ENCODE measurements around the gene ZFAND3.
"Not testable (repeated sequence)": the region's sequence is repeated elsewhere in the genome, so short reads cannot be mapped to it uniquely, and the experiment has no call there.

The ZFAND3 gene

GRCh38 chr6:37866590-37867507 is 47.3 kb downstream of the ZFAND3 start:
- DNase-seq: no peak

- no peak for DNase-seq
Measured at GRCh38 chr6:37867756-37868446, 48.4 kb downstream of the ZFAND3 start.

- no peak for DNase-seq
Measured at GRCh38 chr6:37868447-37868825, 48.9 kb downstream of the ZFAND3 start.

GRCh38 chr6:37871616-37872372 is 52.3 kb downstream of the ZFAND3 start:
- no peak for DNase-seq

- DNase-seq: no peak
Measured at GRCh38 chr6:37872373-37872745, 52.8 kb downstream of the ZFAND3 start.

- DNase-seq: no peak
Measured at GRCh38 chr6:37874726-37875125, 55.2 kb downstream of the ZFAND3 start.

GRCh38 chr6:37875561-37876309 is 56.2 kb downstream of the ZFAND3 start:
- no peak for DNase-seq

GRCh38 chr6:37876843-37877242 is 57.3 kb downstream of the ZFAND3 start:
- DNase-seq: no peak

GRCh38 chr6:37877373-37878149 is 58.0 kb downstream of the ZFAND3 start:
- DNase-seq: no peak

GRCh38 chr6:37878150-37878710 is 58.7 kb downstream of the ZFAND3 start:
- DNase-seq: no peak

GRCh38 chr6:37880602-37881001 is 61.1 kb downstream of the ZFAND3 start:
- not testable (repeated sequence) for DNase-seq

- no peak for DNase-seq
Measured at GRCh38 chr6:37882292-37882691, 62.8 kb downstream of the ZFAND3 start.

- DNase-seq: no peak
Measured at GRCh38 chr6:37882724-37883413, 63.3 kb downstream of the ZFAND3 start.

- DNase-seq: no peak
Measured at GRCh38 chr6:37884548-37884947, 65.0 kb downstream of the ZFAND3 start.

GRCh38 chr6:37889051-37889450 is 69.5 kb downstream of the ZFAND3 start:
- DNase-seq: no peak

GRCh38 chr6:37889486-37889885 is 70.0 kb downstream of the ZFAND3 start:
- no peak for DNase-seq

- no peak for DNase-seq
Measured at GRCh38 chr6:37891072-37891471, 71.5 kb downstream of the ZFAND3 start.

- no peak for DNase-seq
Measured at GRCh38 chr6:37893257-37893656, 73.7 kb downstream of the ZFAND3 start.

GRCh38 chr6:37893734-37894133 is 74.2 kb downstream of the ZFAND3 start:
- DNase-seq: not testable (repeated sequence)

GRCh38 chr6:37894585-37894984 is 75.1 kb downstream of the ZFAND3 start:
- DNase-seq: no peak

GRCh38 chr6:37897321-37897720 is 77.8 kb downstream of the ZFAND3 start:
- peak; percentile 20 for DNase-seq

Measured in hematopoietic multipotent progenitor cell treated with erythropoietin and hydrocortisone succinate and interleukin-3 and kit ligand, for 8 days (in vitro differentiated cells).